ENCODE data around the gene DHX15. TPM values are rescaled to one million over a fixed set of nuclear protein-coding genes. Genes with fewer than 3 reads are reported as not detected.

The DHX15 gene
- total and polyA plus RNA-seq, 2 of the 13 experiments (the other 11 are each of a cell fraction or from before 2014, with no cell fraction given) = 92.9 to 165 TPM

DNA sequence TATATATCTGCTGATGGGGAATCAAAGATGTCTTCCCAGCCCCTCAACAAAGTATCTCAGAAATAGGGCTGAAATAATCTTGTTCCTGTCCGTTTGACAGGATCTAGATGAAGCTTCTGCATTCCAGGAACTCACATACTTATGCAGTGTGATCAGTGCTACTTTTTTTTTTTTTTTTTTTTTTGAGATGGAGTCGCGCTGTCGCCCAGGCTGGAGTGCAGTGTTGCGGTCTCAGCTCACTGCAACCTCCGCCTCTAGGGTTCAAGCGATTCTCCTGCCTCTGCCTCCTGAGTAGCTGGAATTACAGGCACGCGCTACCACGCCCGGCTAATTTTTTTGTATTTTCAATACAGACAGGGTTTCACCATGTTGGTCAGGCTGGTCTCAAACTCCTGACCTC lies 36.4 kb downstream of the DHX15 start (continued):
- TF ChIP-seq, protein P1, sequence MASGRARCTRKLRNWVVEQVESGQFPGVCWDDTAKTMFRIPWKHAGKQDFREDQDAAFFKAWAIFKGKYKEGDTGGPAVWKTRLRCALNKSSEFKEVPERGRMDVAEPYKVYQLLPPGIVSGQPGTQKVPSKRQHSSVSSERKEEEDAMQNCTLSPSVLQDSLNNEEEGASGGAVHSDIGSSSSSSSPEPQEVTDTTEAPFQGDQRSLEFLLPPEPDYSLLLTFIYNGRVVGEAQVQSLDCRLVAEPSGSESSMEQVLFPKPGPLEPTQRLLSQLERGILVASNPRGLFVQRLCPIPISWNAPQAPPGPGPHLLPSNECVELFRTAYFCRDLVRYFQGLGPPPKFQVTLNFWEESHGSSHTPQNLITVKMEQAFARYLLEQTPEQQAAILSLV (CRISPR knock-in tag; IDR thresholded peaks at IDR 0.05; ENCODE audit: borderline replicate concordance) = no peak

DNA sequence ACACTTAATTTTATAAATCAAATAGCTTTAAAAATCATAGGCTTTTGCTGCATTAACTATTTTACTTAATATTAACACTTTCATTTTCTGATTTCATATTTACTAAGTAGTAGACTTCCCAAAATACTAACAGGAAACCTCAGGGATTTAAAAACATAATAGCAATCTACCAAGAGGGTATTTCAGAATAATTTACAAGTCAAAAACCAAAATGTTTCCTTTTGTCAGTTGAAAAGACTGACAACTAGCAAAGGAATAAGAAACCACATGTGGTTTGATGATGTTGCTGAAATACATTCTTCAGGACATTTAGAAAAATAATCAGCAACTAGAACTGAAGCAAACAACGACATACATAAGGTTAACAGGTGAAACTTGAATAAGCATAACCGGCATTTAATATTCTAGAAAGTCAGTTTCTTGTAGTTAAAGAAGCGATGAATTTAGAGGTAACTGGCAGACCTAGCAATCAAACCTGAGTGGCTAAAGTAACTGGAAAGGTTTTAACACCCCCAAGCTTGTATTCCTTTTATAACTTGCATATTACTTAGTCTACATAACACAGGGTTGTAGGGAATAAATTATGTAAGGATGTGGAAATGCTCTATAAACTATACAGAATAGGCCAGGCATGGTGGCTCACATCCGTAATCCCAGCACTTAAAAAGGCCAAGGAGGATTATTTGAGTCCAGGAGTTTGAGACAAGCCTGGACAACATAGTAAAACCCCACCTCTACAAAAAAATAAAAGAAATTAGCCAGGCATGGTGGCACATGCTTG lies 40.0 kb downstream of the DHX15 start:
- in situ Hi-C loops (cut with HindIII; ENCODE audit: extremely low pct_ligation_motif_present, low pct_unique_long_range_greater_than_20kb) = no loop called here
- CTCF ChIA-PET (ENCODE audit: low intra/inter-chr PET ratio, low total read pairs) = no interaction called here
- Histone ChIP-seq H3K79me2 (ENCODE audit: insufficient read depth, low read length) (peaks cover 51% of the 10 kb centered on the region), H3K9ac (ENCODE audit: insufficient read depth, low read depth, low read length) (no peak overlapping the region), H3K4me1 (ENCODE audit: insufficient read depth, low read length) (no peaks in the 10 kb centered on the region), H3K36me3 (replicated peaks in 1 of 2; ENCODE audit: control insufficient read depth in 1 of 2, insufficient read depth in 2 of 2, low read length in 2 of 2) (peaks cover 30 to 87% of the 10 kb centered on the region in 2 experiments), H3K4me3 (replicated peaks in 1 of 3; ENCODE audit: insufficient read depth in 1 of 3, low read depth in 2 of 3, low read length in 3 of 3) (no peak overlapping the region), H4K20me1 (ENCODE audit: insufficient read depth, low read length) (peaks cover 12% of the 10 kb centered on the region), H3K4me2 (ENCODE audit: low read depth, low read length) (no peak overlapping the region), H3K27me3 (ENCODE audit: control insufficient read depth in 1 of 2, insufficient read depth in 2 of 2, low read length in 2 of 2) (no peaks in the 10 kb centered on the region), H2AFZ (ENCODE audit: low read length) (no peak overlapping the region), H3K27ac (ENCODE audit: extremely low read length, insufficient read depth, low read length) (no peak overlapping the region), H3K9me3 (ENCODE audit: low read length) (no peaks in the 10 kb centered on the region)
- no peak for DNase-seq (ENCODE audit: low spot score)
- BruUV-seq (replicated peaks) = no TSS peak
- 93% methylated on average over 4 of the region's 4 CpGs for WGBS (ENCODE audit: low lambda C conversion rate)
- no peak for ATAC-seq
- TF ChIP-seq ZNF496 (CRISPR knock-in tag; IDR thresholded peaks at IDR 0.05; ENCODE audit: insufficient replicate concordance) = no peak
- no peak for TF ChIP-seq EP300 (IDR thresholded peaks at IDR 0.05; ENCODE audit: low read depth in 2 of 2, low read length in 2 of 2)
- no peak for TF ChIP-seq EP300 (CRISPR knock-in tag; IDR thresholded peaks at IDR 0.05; ENCODE audit: borderline replicate concordance)
- TF ChIP-seq SMC3 (IDR thresholded peaks at IDR 0.05; ENCODE audit: low read length) = no peak
- no peak for TF ChIP-seq ZBTB20 (CRISPR knock-in tag; IDR thresholded peaks at IDR 0.05; ENCODE audit: borderline replicate concordance, low read depth)
- TF ChIP-seq, protein P2, sequence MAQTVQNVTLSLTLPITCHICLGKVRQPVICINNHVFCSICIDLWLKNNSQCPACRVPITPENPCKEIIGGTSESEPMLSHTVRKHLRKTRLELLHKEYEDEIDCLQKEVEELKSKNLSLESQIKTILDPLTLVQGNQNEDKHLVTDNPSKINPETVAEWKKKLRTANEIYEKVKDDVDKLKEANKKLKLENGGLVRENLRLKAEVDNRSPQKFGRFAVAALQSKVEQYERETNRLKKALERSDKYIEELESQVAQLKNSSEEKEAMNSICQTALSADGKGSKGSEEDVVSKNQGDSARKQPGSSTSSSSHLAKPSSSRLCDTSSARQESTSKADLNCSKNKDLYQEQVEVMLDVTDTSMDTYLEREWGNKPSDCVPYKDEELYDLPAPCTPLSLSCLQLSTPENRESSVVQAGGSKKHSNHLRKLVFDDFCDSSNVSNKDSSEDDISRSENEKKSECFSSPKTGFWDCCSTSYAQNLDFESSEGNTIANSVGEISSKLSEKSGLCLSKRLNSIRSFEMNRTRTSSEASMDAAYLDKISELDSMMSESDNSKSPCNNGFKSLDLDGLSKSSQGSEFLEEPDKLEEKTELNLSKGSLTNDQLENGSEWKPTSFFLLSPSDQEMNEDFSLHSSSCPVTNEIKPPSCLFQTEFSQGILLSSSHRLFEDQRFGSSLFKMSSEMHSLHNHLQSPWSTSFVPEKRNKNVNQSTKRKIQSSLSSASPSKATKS (CRISPR knock-in tag; IDR thresholded peaks at IDR 0.05) = no peak
- TF ChIP-seq, protein P3, sequence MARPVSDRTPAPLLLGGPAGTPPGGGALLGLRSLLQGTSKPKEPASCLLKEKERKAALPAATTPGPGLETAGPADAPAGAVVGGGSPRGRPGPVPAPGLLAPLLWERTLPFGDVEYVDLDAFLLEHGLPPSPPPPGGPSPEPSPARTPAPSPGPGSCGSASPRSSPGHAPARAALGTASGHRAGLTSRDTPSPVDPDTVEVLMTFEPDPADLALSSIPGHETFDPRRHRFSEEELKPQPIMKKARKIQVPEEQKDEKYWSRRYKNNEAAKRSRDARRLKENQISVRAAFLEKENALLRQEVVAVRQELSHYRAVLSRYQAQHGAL (CRISPR knock-in tag; IDR thresholded peaks at IDR 0.05; ENCODE audit: not compliant biosample characterization) = no peak
- TF ChIP-seq NAIF1 (CRISPR knock-in tag; IDR thresholded peaks at IDR 0.05; ENCODE audit: borderline replicate concordance) = no peak
- intact Hi-C loops (cut with micrococcal nuclease; ENCODE audit: unreplicated experiment) = loop anchor here (5.0 kb wide), 1 partner anchor 38 kb away; the partner anchor contains the start of gene DHX15
- POLR2A ChIA-PET = no interaction called here
- no peak for FAIRE-seq

Data from HepG2 (cell line).